K562 (cell line): ENCODE data around the gene MAD1L1. TPM values are rescaled to one million over a fixed set of nuclear protein-coding genes. Genes with fewer than 3 reads are reported as not detected.

Source experiments
- ARID1B ChIP-seq: fragments of 450-650 bp; IDR thresholded peaks from 2 replicates; pipeline ENCODE4 v1.6.1; 2016; ENCODE audit warnings: antibody characterized with exemption, mild to moderate bottlenecking, inconsistent platforms
- GATAD2A ChIP-seq: fragments of 450-650 bp; IDR thresholded peaks from 2 replicates; pipeline ENCODE4 v1.6.1; 2017
- GATAD2B ChIP-seq: fragments of 450-650 bp; IDR thresholded peaks from 2 replicates; pipeline ENCODE4 v1.6.1; 2017; ENCODE audit warnings: mild to moderate bottlenecking, borderline replicate concordance
- ILK ChIP-seq: fragments of 450-650 bp; IDR thresholded peaks from 2 replicates; pipeline ENCODE4 v1.6.1; 2016; ENCODE audit warnings: missing genetic modification characterization, low read depth, mild to moderate bottlenecking, missing compliant biosample characterization, moderate library complexity, borderline replicate concordance
- NFXL1 ChIP-seq: fragments of 450-650 bp; formaldehyde crosslinking; IDR thresholded peaks from 2 replicates; pipeline ENCODE4 v1.4.0; 2021; ENCODE audit warnings: mild to moderate bottlenecking
- NR4A1 ChIP-seq, 2 experiments: fragments of 250-450 bp in 1 of 2; fragments of 450-650 bp in 1 of 2; sonication (Bioruptor Pico) in 1 of 2; IDR thresholded peaks; 2 replicates each; pipeline versions ENCODE4 v1.4.0 to v1.6.1; 2016 to 2020; ENCODE audit warnings: mild to moderate bottlenecking in 2 of 2, missing compliant biosample characterization in 1 of 2, missing genetic modification characterization in 1 of 2, moderate library complexity in 1 of 2
- PHF21A ChIP-seq: fragments of 450-650 bp; IDR thresholded peaks from 2 replicates; pipeline ENCODE4 v1.6.1; 2017; ENCODE audit warnings: low read depth, borderline replicate concordance
- POLR2A ChIP-seq: fragments of 450-650 bp; conservative IDR thresholded peaks from 2 replicates; pipeline ENCODE4 v1.6.1; 2016
- RBM39 ChIP-seq: fragments of 200-400 bp; formaldehyde crosslinking; optimal IDR thresholded peaks from 2 replicates; pipeline ENCODE3; 2018; ENCODE audit warnings: low read depth, low read length
- RFX1 ChIP-seq: fragments of 450-650 bp; IDR thresholded peaks from 2 replicates; pipeline ENCODE4 v1.6.1; 2016; ENCODE audit warnings: mild to moderate bottlenecking, moderate library complexity
- RUNX1 ChIP-seq: sonication (generic); IDR thresholded peaks from 2 replicates; pipeline ENCODE4 v1.6.1; 2016; ENCODE audit warnings: antibody characterized with exemption, low read depth
- ZBTB33 ChIP-seq: sonication (generic); formaldehyde crosslinking; IDR thresholded peaks from 2 replicates; pipeline ENCODE4 v1.8.1; 2023; ENCODE audit warnings: mild to moderate bottlenecking, missing genetic modification reagents
- ZNF133 ChIP-seq: fragments of 250-450 bp; sonication (Bioruptor Pico); IDR thresholded peaks from 2 replicates; pipeline ENCODE4 v1.4.0; 2020; ENCODE audit warnings: mild to moderate bottlenecking
- polyA plus RNA-seq, 8 experiments: library from polyadenylated mRNA; depleted of rRNA in 4 of 8; stranded (reverse) in 5 of 8; unstranded in 3 of 8; fragments of >200 nt; fragmentation: Nextera tagmentation in 2 of 8; fragmentation: Illumina TruSeq in 1 of 8; extraction: Ambion mirVana in 2 of 8; extraction: Trizol in 1 of 8; gene quantifications; 2 replicates each; pipeline versions ENCODE4 v1.2.1 to v1.2.3, GENCODE V29; 2011 to 2014; ENCODE audit warnings: inconsistent platforms in 1 of 8, missing spikeins in 1 of 8
- total RNA-seq, 7 experiments: library from RNA; depleted of rRNA in 6 of 7; stranded (reverse); fragments of >200 nt in 6 of 7; fragmentation: Illumina TruSeq in 2 of 7; extraction: Trizol in 2 of 7; gene quantifications; 2 replicates each; pipeline versions ENCODE4 v1.2.1 to v1.2.3, GENCODE V29; 2011 to 2021; ENCODE audit warnings: low replicate concordance in 1 of 7
- TF ChIP-seq, protein P1 (sequence below): IDR thresholded peaks from 2 replicates; pipeline ENCODE4 v1.6.1; 2012; ENCODE audit warnings: low read depth, low read length, improper control_type of control experiment, borderline replicate concordance
- TF ChIP-seq, protein P2 (sequence below): fragments of 450-650 bp; IDR thresholded peaks from 2 replicates; pipeline ENCODE4 v1.6.1; 2016; ENCODE audit warnings: antibody characterized with exemption
- TF ChIP-seq, protein P3 (sequence below): sonication (generic); formaldehyde crosslinking; IDR thresholded peaks from 2 replicates; pipeline ENCODE4 v1.9.0; 2022; ENCODE audit warnings: mild to moderate bottlenecking, missing genetic modification reagents
- TF ChIP-seq, protein P4 (sequence below): sonication (generic); formaldehyde crosslinking; IDR thresholded peaks from 2 replicates; pipeline ENCODE4 v1.8.0; 2022; ENCODE audit warnings: missing genetic modification reagents, mild to moderate bottlenecking, borderline replicate concordance

MAD1L1 gene
- total and polyA plus RNA-seq, 9 of the 15 experiments (the other 6 are each of a cell fraction or from before 2014, with no cell fraction given): 1.7 to 89.7 (median 18.0) TPM

DNA sequence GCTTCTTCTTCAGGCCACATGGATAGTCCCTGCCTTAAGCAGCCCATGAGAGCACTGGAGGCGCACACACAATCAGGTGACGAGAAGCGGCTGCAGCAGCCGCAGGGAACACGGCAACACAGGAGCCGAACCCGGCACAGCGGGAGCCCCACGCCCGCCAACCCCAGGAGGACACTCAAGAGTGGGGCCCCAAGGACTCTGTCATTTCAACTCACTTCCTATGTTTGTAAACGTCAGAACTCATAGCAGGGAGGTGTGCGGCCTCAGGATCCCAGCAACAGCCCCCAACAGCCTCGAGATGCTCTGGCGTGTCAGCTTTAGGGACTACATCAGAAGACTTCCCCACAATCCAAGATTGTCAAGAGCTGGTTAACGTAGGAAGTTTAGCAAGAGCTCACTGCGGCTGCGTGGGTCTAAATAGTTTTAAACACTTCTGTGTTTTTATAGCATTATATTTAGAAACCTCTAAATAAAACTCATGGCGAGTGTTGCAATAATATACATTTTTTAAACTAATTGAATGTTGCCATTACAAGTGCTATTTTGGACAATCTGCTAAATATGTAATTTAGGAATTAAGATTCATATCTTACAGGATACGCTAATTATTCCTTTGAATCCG, 123.4 kb downstream of the MAD1L1 start (continued):
- no peak for TF ChIP-seq NR4A1 (CRISPR knock-in tag; IDR thresholded peaks at IDR 0.05)
- TF ChIP-seq NR4A1 (tag; IDR thresholded peaks at IDR 0.05): no peak
- TF ChIP-seq ZBTB33 (CRISPR knock-in tag): peak; percentile 99
- TF ChIP-seq, protein P1, sequence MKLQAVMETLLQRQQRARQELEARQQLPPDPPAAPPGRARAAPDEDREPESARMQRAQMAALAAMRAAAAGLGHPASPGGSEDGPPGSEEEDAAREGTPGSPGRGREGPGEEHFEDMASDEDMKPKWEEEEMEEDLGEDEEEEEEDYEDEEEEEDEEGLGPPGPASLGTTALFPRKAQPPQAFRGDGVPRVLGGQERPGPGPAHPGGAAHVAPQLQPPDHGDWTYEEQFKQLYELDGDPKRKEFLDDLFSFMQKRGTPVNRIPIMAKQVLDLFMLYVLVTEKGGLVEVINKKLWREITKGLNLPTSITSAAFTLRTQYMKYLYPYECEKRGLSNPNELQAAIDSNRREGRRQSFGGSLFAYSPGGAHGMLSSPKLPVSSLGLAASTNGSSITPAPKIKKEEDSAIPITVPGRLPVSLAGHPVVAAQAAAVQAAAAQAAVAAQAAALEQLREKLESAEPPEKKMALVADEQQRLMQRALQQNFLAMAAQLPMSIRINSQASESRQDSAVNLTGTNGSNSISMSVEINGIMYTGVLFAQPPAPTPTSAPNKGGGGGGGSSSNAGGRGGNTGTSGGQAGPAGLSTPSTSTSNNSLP: no peak
- TF ChIP-seq RBM39: no peak
- no peak for TF ChIP-seq ARID1B
- no peak for TF ChIP-seq RUNX1
- no peak for TF ChIP-seq PHF21A
- no peak for TF ChIP-seq GATAD2B
- TF ChIP-seq, protein P2, sequence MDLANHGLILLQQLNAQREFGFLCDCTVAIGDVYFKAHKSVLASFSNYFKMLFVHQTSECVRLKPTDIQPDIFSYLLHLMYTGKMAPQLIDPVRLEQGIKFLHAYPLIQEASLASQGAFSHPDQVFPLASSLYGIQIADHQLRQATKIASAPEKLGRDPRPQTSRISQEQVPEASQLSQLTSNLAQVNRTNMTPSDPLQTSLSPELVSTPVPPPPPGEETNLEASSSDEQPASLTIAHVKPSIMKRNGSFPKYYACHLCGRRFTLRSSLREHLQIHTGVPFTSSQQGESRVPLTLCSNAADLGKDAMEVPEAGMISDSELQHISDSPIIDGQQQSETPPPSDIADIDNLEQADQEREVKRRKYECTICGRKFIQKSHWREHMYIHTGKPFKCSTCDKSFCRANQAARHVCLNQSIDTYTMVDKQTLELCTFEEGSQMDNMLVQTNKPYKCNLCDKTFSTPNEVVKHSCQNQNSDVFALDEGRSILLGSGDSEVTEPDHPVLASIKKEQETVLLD: no peak
- no peak for TF ChIP-seq ZNF133 (CRISPR knock-in tag)
- TF ChIP-seq, protein P3, sequence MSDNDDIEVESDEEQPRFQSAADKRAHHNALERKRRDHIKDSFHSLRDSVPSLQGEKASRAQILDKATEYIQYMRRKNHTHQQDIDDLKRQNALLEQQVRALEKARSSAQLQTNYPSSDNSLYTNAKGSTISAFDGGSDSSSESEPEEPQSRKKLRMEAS (CRISPR knock-in tag): no peak
- no peak for TF ChIP-seq GATAD2A
- 0 out of 2 replicates have a peak, but pooled peaks have one; percentile 1 for TF ChIP-seq POLR2A
- no peak for TF ChIP-seq RFX1
- TF ChIP-seq NFXL1: no peak
- TF ChIP-seq, protein P4, sequence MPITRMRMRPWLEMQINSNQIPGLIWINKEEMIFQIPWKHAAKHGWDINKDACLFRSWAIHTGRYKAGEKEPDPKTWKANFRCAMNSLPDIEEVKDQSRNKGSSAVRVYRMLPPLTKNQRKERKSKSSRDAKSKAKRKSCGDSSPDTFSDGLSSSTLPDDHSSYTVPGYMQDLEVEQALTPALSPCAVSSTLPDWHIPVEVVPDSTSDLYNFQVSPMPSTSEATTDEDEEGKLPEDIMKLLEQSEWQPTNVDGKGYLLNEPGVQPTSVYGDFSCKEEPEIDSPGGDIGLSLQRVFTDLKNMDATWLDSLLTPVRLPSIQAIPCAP: no peak
- no peak for TF ChIP-seq ILK
